ENCODE measurements around the gene COX4I2. TPM values are rescaled to one million over a fixed set of nuclear protein-coding genes. Genes with fewer than 3 reads are reported as not detected.

The COX4I2 gene
- total RNA-seq, 2 donors from 2014 or later, result 4.9 TPM; not detected in 1

- TF ChIP-seq CTCF (IDR thresholded peaks at IDR 0.05), result no peak
- DNase-seq (ENCODE audit: low spot score) (no peak), ATAC-seq (ENCODE audit: insufficient number of reproducible peaks, low FRiP score, low read depth) (no peak)
- Histone ChIP-seq H3K4me1 (ENCODE audit: control insufficient read depth in 1 of 2, low read depth in 2 of 2) (peaks cover 47 to 64% of the 10 kb centered on the region in 2 donors), H3K9me3 (no peaks in the 10 kb centered on the region), H3K4me3 (no peak overlapping the region), H3K27ac (no peak overlapping the region), H3K27me3 (replicated peaks; ENCODE audit: insufficient read depth) (no peaks in the 10 kb centered on the region), H3K36me3 (peaks cover 13% of the 10 kb centered on the region)
These were observed 55.7 kb downstream of the COX4I2 start for GRCh38 chr20:31693402-31693801.

GRCh38 chr20:31693987-31694661, 56.4 kb downstream of the COX4I2 start:
- TF ChIP-seq CTCF (IDR thresholded peaks at IDR 0.05), result no peak
- Histone ChIP-seq H3K4me1 (ENCODE audit: control insufficient read depth in 1 of 2, low read depth in 2 of 2) (peaks cover 54 to 71% of the 10 kb centered on the region in 2 donors), H3K27ac (peak overlapping the region in 1 of 2 donors; percentile 93)

More at GRCh38 chr20:31693987-31694661, 56.4 kb downstream of the COX4I2 start:
- no peak for DNase-seq (ENCODE audit: low spot score)
- ATAC-seq (ENCODE audit: insufficient number of reproducible peaks, low FRiP score, low read depth), result no peak
- Histone ChIP-seq H3K4me3 (no peak overlapping the region), H3K9me3 (no peaks in the 10 kb centered on the region), H3K36me3 (peaks cover 7% of the 10 kb centered on the region), H3K27me3 (replicated peaks; ENCODE audit: insufficient read depth) (no peaks in the 10 kb centered on the region)

Other genes starting within 250 kb of the COX4I2 start
- gene DEFB119, start 247.3 kb upstream of the COX4I2 start, total RNA-seq, result not detected
- not detected for gene DEFB121, start 231.7 kb upstream of the COX4I2 start, total RNA-seq
- gene DEFB123, start 197.3 kb upstream of the COX4I2 start, total RNA-seq, result not detected
- not detected for gene DEFB124, start 162.8 kb upstream of the COX4I2 start, total RNA-seq
- 1 to 10 TPM; 4.3 TPM for gene REM1, start 162.6 kb upstream of the COX4I2 start, total RNA-seq
- 10 to 100 TPM; 71.6 to 76.7 TPM for gene HM13, start 123.5 kb upstream of the COX4I2 start, total RNA-seq
- gene ID1, start 32.6 kb upstream of the COX4I2 start, total RNA-seq, result 100 to 1,000 TPM; 310 to 944 TPM
- gene BCL2L1, start 85.0 kb downstream of the COX4I2 start, total RNA-seq, result 100 to 1,000 TPM; 137 to 187 TPM
- gene TPX2, start 101.4 kb downstream of the COX4I2 start, total RNA-seq, result 1 to 10 TPM; 1.5 TPM
- not detected for gene MYLK2, start 181.4 kb downstream of the COX4I2 start, total RNA-seq
- 10 to 100 TPM; 13.9 to 44.5 TPM for gene FOXS1, start 207.7 kb downstream of the COX4I2 start, total RNA-seq
- 1 to 10 TPM; 3.9 to 5.6 TPM for gene DUSP15, start 232.6 kb downstream of the COX4I2 start, total RNA-seq
- not detected for gene TTLL9, start 232.7 kb downstream of the COX4I2 start, total RNA-seq